Breast epithelium (tissue), 4 donors: ENCODE measurements around the gene RNF224. TPM values are rescaled to one million over a fixed set of nuclear protein-coding genes. Genes with fewer than 3 reads are reported as not detected.

Source experiments
- DNase-seq, 2 donors: peaks; one replicate each; pipeline ENCODE4 v3.0.0-alpha.2; 2019; ENCODE audit warnings: low spot score in 2 of 2
- H3K27ac ChIP-seq, 2 donors: fragments of 200-600 bp; sonication (generic) in 1 of 2; one replicate each; pipeline ENCODE4 v1.5.1; 2016 to 2019; ENCODE audit warnings: mild to moderate bottlenecking in 1 of 2
- H3K27me3 ChIP-seq, 2 donors: fragments of 200-600 bp; sonication (generic) in 1 of 2; one replicate each; pipeline versions ENCODE4 v1.5.1 to v1.6.0; 2017 to 2019; ENCODE audit warnings: control low read depth in 1 of 2, mild to moderate bottlenecking in 1 of 2
- H3K36me3 ChIP-seq: fragments of 200-600 bp; one replicate; pipeline ENCODE4 v1.5.1; 2019
- H3K4me1 ChIP-seq, 2 donors: fragments of 200-600 bp; sonication (generic); one replicate each; pipeline ENCODE4 v1.5.1; 2016 to 2019; ENCODE audit warnings: control low read depth in 1 of 2
- H3K4me3 ChIP-seq, 3 donors: fragments of 200-600 bp; sonication (generic); 1 replicate in 2 of 3; 2 replicates in 1 of 3; pipeline ENCODE4 v1.5.1; 2016 to 2019; ENCODE audit warnings: mild to moderate bottlenecking in 3 of 3, moderate library complexity in 2 of 3
- H3K9me3 ChIP-seq, 2 donors: fragments of 200-600 bp; sonication (generic) in 1 of 2; one replicate each; pipeline ENCODE4 v1.5.1; 2016 to 2019; ENCODE audit warnings: control low read depth in 1 of 2
- POLR2A ChIP-seq: fragments of 450-650 bp; IDR thresholded peaks from one replicate; pipeline ENCODE4 v1.6.1; 2016; ENCODE audit warnings: antibody characterized with exemption, mild to moderate bottlenecking, moderate library complexity
- POLR2AphosphoS5 ChIP-seq, 3 donors: sonication (generic); formaldehyde crosslinking; IDR thresholded peaks; one replicate each; pipeline ENCODE4 v1.6.1; 2017; ENCODE audit warnings: antibody characterized with exemption in 3 of 3
- intact Hi-C: fragments of 100-400 bp; cut with DNase I; formaldehyde crosslinking; loops from one replicate; pipeline ENCODE4 v1.15.1; 2023; ENCODE audit warnings: low total_unique reads
- total RNA-seq, 3 donors: library from RNA; depleted of rRNA; stranded (reverse); fragments of >200 nt; gene quantifications; one replicate each; pipeline ENCODE4 v1.1.0, GENCODE V29; 2016
- TF ChIP-seq, protein P1 (sequence below), 3 donors: fragments of 450-650 bp; IDR thresholded peaks; one replicate each; pipeline ENCODE4 v1.5.1; 2016 to 2017; ENCODE audit warnings: antibody characterized with exemption in 3 of 3, mild to moderate bottlenecking in 3 of 3, moderate library complexity in 3 of 3

The RNF224 gene
- total RNA-seq, 3 donors from 2014 or later = 0.29 TPM; not detected in 2

DNA sequence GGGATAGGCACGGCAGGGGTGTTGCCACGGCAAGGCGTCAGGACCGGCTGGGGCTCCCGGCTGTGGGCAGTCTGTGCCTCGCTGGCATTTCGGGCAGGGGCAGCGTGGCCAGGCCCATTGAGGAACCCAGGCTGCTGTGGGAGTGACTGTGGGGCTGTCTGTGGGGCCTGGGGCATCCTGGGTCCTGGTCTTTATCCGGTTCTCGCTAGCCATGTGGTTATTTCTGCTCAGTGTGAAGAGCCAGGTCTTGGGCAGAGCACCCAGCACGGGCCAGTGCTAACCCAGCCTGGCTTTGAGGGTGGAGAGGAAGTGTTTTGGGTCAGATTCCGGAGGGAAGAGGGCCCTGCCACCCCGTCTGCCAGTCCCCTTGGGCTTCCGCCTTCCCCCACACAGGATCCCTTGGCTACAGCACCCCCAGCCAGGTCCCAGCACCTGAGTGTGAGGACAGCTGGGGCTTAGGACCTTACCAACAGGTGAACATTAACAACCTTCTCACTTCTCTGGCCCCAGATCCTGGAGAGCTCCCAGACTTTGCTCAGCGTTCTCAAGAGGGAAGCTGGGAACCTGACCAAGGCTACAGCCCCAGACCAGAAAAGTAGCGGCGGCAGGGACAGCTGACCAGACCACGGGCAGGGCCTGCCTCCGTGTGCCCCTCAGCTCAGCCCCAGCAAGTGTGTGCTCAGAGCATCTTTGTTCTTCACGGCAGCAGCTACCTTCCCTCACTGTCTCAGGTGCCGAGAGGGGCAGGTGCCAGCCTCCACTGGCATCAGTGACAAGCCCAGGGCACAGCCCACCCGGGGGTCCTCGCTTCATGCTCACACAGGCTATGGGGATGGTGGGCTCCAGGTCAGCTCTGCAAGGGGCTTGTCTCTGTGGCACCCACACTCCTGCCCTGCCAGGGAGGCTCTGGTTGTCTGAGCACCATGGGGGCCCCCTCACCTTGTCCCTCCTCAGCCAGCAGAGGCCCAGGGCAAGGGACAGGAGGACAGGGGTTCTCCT is 37.7 kb upstream of the RNF224 start:
- Histone ChIP-seq H3K27me3 (no peaks in the 10 kb centered on the region), H3K27ac (peak overlapping the region; percentile 92 to 99), H3K36me3 (no peaks in the 10 kb centered on the region), H3K9me3 (no peaks in the 10 kb centered on the region), H3K4me1 (peaks cover 28 to 34% of the 10 kb centered on the region in 2 donors), H3K4me3 (peak overlapping the region; percentile 96 to 100 (median 99))
- TF ChIP-seq POLR2AphosphoS5 (IDR thresholded peaks at IDR 0.05) (no peak), POLR2A (no peak)
- TF ChIP-seq, protein P1, sequence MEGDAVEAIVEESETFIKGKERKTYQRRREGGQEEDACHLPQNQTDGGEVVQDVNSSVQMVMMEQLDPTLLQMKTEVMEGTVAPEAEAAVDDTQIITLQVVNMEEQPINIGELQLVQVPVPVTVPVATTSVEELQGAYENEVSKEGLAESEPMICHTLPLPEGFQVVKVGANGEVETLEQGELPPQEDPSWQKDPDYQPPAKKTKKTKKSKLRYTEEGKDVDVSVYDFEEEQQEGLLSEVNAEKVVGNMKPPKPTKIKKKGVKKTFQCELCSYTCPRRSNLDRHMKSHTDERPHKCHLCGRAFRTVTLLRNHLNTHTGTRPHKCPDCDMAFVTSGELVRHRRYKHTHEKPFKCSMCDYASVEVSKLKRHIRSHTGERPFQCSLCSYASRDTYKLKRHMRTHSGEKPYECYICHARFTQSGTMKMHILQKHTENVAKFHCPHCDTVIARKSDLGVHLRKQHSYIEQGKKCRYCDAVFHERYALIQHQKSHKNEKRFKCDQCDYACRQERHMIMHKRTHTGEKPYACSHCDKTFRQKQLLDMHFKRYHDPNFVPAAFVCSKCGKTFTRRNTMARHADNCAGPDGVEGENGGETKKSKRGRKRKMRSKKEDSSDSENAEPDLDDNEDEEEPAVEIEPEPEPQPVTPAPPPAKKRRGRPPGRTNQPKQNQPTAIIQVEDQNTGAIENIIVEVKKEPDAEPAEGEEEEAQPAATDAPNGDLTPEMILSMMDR (IDR thresholded peaks at IDR 0.05) = peak in 1 of 3 donors; percentile 24
- intact Hi-C loops = no loop called here
- no peak for DNase-seq

DNA sequence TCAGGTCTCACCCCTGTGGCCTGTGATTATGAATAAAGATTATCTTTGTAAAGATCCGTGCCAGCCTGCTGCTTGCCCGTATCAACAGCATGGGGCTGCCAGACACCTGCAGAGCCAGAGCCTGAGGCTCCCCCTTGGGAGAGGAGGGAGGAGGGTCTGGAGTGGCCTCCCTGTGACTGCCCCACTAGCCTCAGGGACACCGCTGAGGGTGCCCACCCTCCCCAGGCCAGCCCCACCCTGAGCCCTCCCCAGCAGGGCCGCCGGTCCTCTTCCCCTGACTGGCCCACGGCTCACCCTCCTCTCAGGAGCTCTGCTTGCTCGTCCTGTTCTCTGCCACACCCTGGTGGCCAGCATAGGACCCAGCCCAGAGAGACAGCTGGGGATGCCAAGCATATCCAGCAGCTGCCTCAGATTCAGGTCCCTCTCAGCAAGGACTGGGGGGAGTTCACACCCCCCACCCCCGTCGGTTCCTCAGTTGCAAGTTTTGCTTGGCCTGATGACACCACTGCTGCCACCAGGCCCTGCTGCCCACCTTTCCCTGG is 36.9 kb upstream of the RNF224 start:
- Histone ChIP-seq H3K36me3 (no peaks in the 10 kb centered on the region), H3K4me1 (peaks cover 28 to 42% of the 10 kb centered on the region in 2 donors), H3K9me3 (no peaks in the 10 kb centered on the region), H3K27me3 (no peaks in the 10 kb centered on the region), H3K27ac (peak overlapping the region; percentile 92 to 99), H3K4me3 (peak overlapping the region in 2 of 3 donors; percentile 99 to 100)
- no peak for DNase-seq
- intact Hi-C loops = no loop called here
- TF ChIP-seq, protein P1 (IDR thresholded peaks at IDR 0.05) = no peak
- no peak for TF ChIP-seq POLR2A
- TF ChIP-seq POLR2AphosphoS5 (IDR thresholded peaks at IDR 0.05) = no peak

DNA sequence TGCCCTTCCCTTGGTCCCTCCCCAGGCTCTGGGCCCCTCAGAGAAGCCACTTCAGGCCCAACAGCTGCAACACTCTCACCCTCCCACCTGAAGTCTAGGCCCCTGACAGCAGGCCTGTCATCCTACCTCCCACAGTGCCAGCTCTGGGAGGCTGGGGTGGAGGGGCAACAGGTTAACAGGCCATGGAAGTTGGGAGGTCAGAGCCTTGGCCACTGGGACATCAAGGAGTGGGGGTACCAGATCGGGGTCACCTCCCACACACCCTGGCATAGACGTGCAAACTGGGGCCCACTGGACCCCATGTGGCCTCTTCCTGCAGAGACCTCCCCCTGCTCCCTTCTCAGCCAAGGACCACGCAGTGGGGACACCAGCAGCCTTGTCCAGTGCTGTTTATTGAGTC is 36.1 kb upstream of the RNF224 start:
- Histone ChIP-seq H3K9me3 (no peaks in the 10 kb centered on the region), H3K36me3 (no peaks in the 10 kb centered on the region), H3K27me3 (no peaks in the 10 kb centered on the region), H3K4me1 (peaks cover 27 to 43% of the 10 kb centered on the region in 2 donors), H3K4me3 (no peak overlapping the region), H3K27ac (no peak overlapping the region)
- DNase-seq = no peak
- intact Hi-C loops = no loop called here
- no peak for TF ChIP-seq POLR2AphosphoS5 (IDR thresholded peaks at IDR 0.05)
- TF ChIP-seq, protein P1 (IDR thresholded peaks at IDR 0.05) = no peak
- TF ChIP-seq POLR2A = no peak

DNA sequence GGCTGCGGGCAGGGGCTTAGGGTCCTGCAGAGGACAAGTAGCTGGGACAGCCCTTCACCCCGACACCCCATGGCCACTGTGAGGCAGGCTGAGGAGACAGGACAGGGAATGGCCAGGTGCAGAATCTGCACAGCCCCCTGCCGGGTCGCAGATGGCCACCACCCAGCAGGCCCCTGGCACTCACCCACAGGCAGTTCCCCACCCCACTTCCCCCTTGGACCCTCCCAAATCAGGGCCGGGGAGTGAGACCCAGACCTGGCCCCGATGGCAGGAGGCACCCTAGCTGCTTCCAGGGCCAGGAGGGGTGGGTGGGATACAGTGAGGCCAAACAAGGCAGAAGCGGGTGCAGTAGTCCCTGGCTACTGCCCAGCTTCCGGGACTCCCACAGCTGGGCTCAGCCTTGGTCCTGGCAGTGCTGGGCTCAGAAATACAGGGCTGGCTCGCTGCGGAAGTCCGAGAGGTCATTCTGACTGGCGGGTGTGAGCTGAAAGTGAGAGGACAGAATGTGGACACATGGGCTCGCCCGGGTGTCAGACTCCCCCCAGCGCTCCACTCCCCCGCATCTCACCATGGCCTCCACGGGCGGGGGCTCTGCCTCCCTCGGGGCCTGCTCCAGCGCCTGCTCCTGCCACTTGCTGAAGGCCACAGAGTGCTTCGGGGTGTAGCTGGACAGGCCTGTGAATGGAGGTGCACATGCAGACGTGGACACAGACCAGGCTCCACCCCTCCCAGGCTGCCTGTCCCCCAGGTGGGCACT is 35.4 kb upstream of the RNF224 start:
- intact Hi-C loops = no loop called here
- Histone ChIP-seq H3K9me3 (no peaks in the 10 kb centered on the region), H3K36me3 (no peaks in the 10 kb centered on the region), H3K4me3 (no peak overlapping the region), H3K4me1 (peaks cover 23 to 37% of the 10 kb centered on the region in 2 donors), H3K27me3 (no peaks in the 10 kb centered on the region), H3K27ac (no peak overlapping the region)
- TF ChIP-seq, protein P1 (IDR thresholded peaks at IDR 0.05) = no peak
- no peak for TF ChIP-seq POLR2A
- TF ChIP-seq POLR2AphosphoS5 (IDR thresholded peaks at IDR 0.05) = no peak
- DNase-seq = no peak
